ENCODE measurements around the gene ACSL5.

- TF ChIP-seq CTCF (IDR thresholded peaks at IDR 0.05) (no peak), ZFX (IDR thresholded peaks at IDR 0.05; ENCODE audit: borderline replicate concordance) (no peak)
Observed at GRCh38 chr10:112441520-112441919, 67.6 kb downstream of the ACSL5 start.

All from 22Rv1 (cell line).